Measurements from ENCODE around the gene WASF2.
A peak's percentile ranks its signal among the peaks of the same experiment; 100 is the strongest.

The WASF2 gene

GRCh38 chr1:27527890-27528817 is 38.2 kb upstream of the WASF2 start:
- H3K27me3 ChIP-seq (ENCODE audit: insufficient read depth, low read length, poor library complexity): no peaks in the 10 kb centered on the region
- H3K9me3 ChIP-seq (ENCODE audit: insufficient read depth, low read length, severe bottlenecking): no peaks in the 10 kb centered on the region
- DNase-seq (no peak), ATAC-seq (ENCODE audit: insufficient read depth, low read depth) (no peak)
- no peak overlapping the region for H3K4me3 ChIP-seq (ENCODE audit: low read depth in 1 of 2, low read length in 2 of 2)
- no peaks in the 10 kb centered on the region; the same call in 1 of the 2 replicates for H4K20me1 ChIP-seq (ENCODE audit: insufficient read depth, low read length)
- peaks cover 7% of the 10 kb centered on the region for H3K36me3 ChIP-seq (ENCODE audit: insufficient read depth, low read length)
- H3K27ac ChIP-seq (ENCODE audit: low read length): no peak overlapping the region
- no peak for TF ChIP-seq EZH2 (IDR thresholded peaks at IDR 0.05; ENCODE audit: borderline replicate concordance, low read depth, low read length, severe bottlenecking)
- no peak for TF ChIP-seq CTCF (IDR thresholded peaks at IDR 0.05; ENCODE audit: borderline replicate concordance, extremely low read depth, low read length, poor library complexity, severe bottlenecking)
- H2AFZ ChIP-seq (ENCODE audit: low read depth, low read length): no peak overlapping the region
- peaks cover 16% of the 10 kb centered on the region for H3K4me1 ChIP-seq (ENCODE audit: insufficient read depth, low read length)
- H3K79me2 ChIP-seq (ENCODE audit: insufficient read depth, low read length): no peaks in the 10 kb centered on the region
- no peak overlapping the region for H3K4me2 ChIP-seq (ENCODE audit: insufficient read depth, low read length)
- no peak overlapping the region for H3K9ac ChIP-seq (ENCODE audit: low read depth, low read length)

GRCh38 chr1:27527223-27527889 is 37.4 kb upstream of the WASF2 start:
- Histone ChIP-seq H3K9ac (ENCODE audit: low read depth, low read length) (no peak overlapping the region), H2AFZ (ENCODE audit: low read depth, low read length) (no peak overlapping the region), H4K20me1 (ENCODE audit: insufficient read depth, low read length) (no peaks in the 10 kb centered on the region), H3K79me2 (ENCODE audit: insufficient read depth, low read length) (no peaks in the 10 kb centered on the region), H3K27ac (ENCODE audit: low read length) (no peak overlapping the region), H3K4me2 (ENCODE audit: insufficient read depth, low read length) (no peak overlapping the region), H3K27me3 (ENCODE audit: insufficient read depth, low read length, poor library complexity) (no peaks in the 10 kb centered on the region), H3K36me3 (ENCODE audit: insufficient read depth, low read length) (no peaks in the 10 kb centered on the region), H3K4me3 (ENCODE audit: low read depth in 1 of 2, low read length in 2 of 2) (no peak overlapping the region), H3K9me3 (ENCODE audit: insufficient read depth, low read length, severe bottlenecking) (no peaks in the 10 kb centered on the region), H3K4me1 (ENCODE audit: insufficient read depth, low read length) (peaks cover 16% of the 10 kb centered on the region)
- DNase-seq (peak; percentile 49), ATAC-seq (ENCODE audit: insufficient read depth, low read depth) (peak; percentile 15; the same call in 1 of the 3 replicates)
- TF ChIP-seq CTCF (IDR thresholded peaks at IDR 0.05; ENCODE audit: borderline replicate concordance, extremely low read depth, low read length, poor library complexity, severe bottlenecking) (no peak), EZH2 (IDR thresholded peaks at IDR 0.05; ENCODE audit: borderline replicate concordance, low read depth, low read length, severe bottlenecking) (no peak)

GRCh38 chr1:27526569-27527222 is 36.7 kb upstream of the WASF2 start:
- H3K9ac ChIP-seq (ENCODE audit: low read depth, low read length): no peak overlapping the region
- H2AFZ ChIP-seq (ENCODE audit: low read depth, low read length): no peak overlapping the region
- H4K20me1 ChIP-seq (ENCODE audit: insufficient read depth, low read length): no peaks in the 10 kb centered on the region
- no peak overlapping the region for H3K4me3 ChIP-seq (ENCODE audit: low read depth in 1 of 2, low read length in 2 of 2)
- peaks cover 16% of the 10 kb centered on the region for H3K4me1 ChIP-seq (ENCODE audit: insufficient read depth, low read length)
- ATAC-seq (ENCODE audit: insufficient read depth, low read depth) (no peak), DNase-seq (no peak)
- no peak overlapping the region for H3K4me2 ChIP-seq (ENCODE audit: insufficient read depth, low read length)
- H3K36me3 ChIP-seq (ENCODE audit: insufficient read depth, low read length): no peaks in the 10 kb centered on the region
- TF ChIP-seq CTCF (IDR thresholded peaks at IDR 0.05; ENCODE audit: borderline replicate concordance, extremely low read depth, low read length, poor library complexity, severe bottlenecking) (no peak), EZH2 (IDR thresholded peaks at IDR 0.05; ENCODE audit: borderline replicate concordance, low read depth, low read length, severe bottlenecking) (no peak)
- H3K79me2 ChIP-seq (ENCODE audit: insufficient read depth, low read length): no peaks in the 10 kb centered on the region
- H3K27ac ChIP-seq (ENCODE audit: low read length): no peak overlapping the region
- H3K27me3 ChIP-seq (ENCODE audit: insufficient read depth, low read length, poor library complexity): no peaks in the 10 kb centered on the region
- H3K9me3 ChIP-seq (ENCODE audit: insufficient read depth, low read length, severe bottlenecking): no peaks in the 10 kb centered on the region

Data from DND-41 (cell line).